NCI-H1105 (cell line): ENCODE measurements around the gene CTRB2.

Source experiments
- DNase-seq: peaks from one replicate; lab custom pipeline; 2025; lab: John Stamatoyannopoulos, UW

CTRB2 gene

DNA sequence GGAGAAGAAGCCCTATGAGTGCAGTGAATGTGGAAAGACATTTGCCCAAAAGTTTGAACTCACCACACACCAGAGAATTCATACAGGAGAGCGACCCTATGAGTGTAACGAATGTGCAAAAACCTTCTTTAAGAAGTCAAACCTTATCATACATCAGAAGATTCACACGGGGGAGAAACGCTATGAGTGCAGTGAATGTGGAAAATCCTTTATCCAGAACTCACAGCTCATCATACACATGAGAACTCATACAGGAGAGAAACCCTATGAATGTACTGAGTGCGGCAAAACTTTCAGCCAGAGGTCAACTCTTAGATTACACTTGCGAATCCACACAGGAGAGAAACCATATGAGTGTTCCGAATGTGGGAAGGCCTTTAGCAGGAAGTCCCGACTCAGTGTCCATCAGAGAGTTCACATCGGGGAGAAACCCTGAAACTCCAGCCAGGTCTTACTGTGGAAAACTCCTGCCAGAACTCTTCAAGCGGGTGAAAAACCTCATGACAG is 37.0 kb downstream of the CTRB2 start:
- no peak for DNase-seq

DNA sequence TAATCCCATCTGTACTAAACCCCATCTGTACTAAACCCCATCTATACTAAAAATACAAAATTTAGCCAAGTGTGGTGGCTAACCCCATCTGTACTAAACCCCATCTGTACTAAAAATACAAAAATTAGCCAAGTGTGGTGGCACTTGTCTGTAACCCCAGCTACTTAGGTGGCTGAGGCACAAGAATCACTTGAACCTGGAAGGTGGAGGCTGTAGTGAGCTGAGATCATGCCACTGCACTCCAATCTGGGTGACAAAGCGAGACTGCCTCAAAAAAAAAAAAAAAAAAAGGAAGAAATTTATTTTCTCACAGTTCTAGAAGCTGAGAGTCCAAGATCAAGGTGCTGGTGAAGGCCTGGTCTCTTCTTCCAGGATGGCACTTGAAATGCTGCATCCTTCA is 46.6 kb downstream of the CTRB2 start:
- DNase-seq, result no peak
